Esophagus squamous epithelium (tissue), 4 donors: ENCODE measurements around the gene DOCK1.

Experiments used
- CTCF ChIP-seq, 6 experiments: fragments of 450-650 bp in 4 of 6; fragments of 200-600 bp in 2 of 6; sonication (generic) in 2 of 6; IDR thresholded peaks; one replicate each; pipeline ENCODE4 v1.5.1; 2016 to 2019; ENCODE audit warnings: antibody characterized with exemption in 6 of 6, mild to moderate bottlenecking in 4 of 6, moderate library complexity in 4 of 6
- POLR2A ChIP-seq, 4 donors: fragments of 450-650 bp; IDR thresholded peaks; one replicate each; pipeline ENCODE4 v1.6.1; 2017; ENCODE audit warnings: antibody characterized with exemption in 4 of 4, mild to moderate bottlenecking in 4 of 4, moderate library complexity in 3 of 4

- TF ChIP-seq CTCF (IDR thresholded peaks at IDR 0.05): no peak
- TF ChIP-seq POLR2A (IDR thresholded peaks at IDR 0.05): no peak
Measured at GRCh38 chr10:127374901-127375300, 469.7 kb downstream of the DOCK1 start.
